ENCODE results near the gene SDCBP2.

The SDCBP2 gene

GRCh38 chr20:1308702-1309095 lies 20.2 kb downstream of the SDCBP2 start:
- TF ChIP-seq CTCF (IDR thresholded peaks at IDR 0.05; ENCODE audit: low read depth, low read length, missing control alignments), result no peak

GRCh38 chr20:1308067-1308701 lies 20.8 kb downstream of the SDCBP2 start:
- no peak for TF ChIP-seq CTCF (IDR thresholded peaks at IDR 0.05; ENCODE audit: low read depth, low read length, missing control alignments)
- H3K4me3 ChIP-seq (replicated peaks; ENCODE audit: low read depth, low read length), result no peak overlapping the region
- no peak for DNase-seq (ENCODE audit: extremely low read depth, low read depth)

More at GRCh38 chr20:1308702-1309095, 20.2 kb downstream of the SDCBP2 start:
- H3K4me3 ChIP-seq (replicated peaks; ENCODE audit: low read depth, low read length), result no peak overlapping the region
- DNase-seq (ENCODE audit: extremely low read depth, low read depth), result no peak

DNA sequence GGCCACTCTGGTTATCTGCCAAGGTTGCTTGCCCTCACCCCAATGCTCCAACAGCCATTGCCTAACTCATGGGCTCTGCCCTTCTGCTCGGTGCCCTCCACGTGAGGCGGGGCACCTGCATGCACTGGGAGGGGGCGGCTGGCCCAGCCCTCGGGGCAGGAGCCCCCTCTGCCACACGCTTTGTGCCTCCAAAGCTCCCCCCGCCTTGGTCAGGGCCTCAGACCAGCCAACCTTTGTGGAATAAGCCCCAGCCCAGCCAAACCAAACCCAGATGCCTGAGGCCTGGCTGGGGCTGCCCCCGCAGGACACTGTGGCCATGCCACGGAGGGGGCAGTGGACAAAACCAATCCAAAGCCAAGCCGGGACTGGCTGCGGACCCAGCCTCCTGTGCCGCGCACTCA lies 21.4 kb downstream of the SDCBP2 start:
- TF ChIP-seq CTCF (IDR thresholded peaks at IDR 0.05; ENCODE audit: low read depth, low read length, missing control alignments), result no peak
- H3K4me3 ChIP-seq (replicated peaks; ENCODE audit: low read depth, low read length), result no peak overlapping the region
- no peak for DNase-seq (ENCODE audit: extremely low read depth, low read depth)

DNA sequence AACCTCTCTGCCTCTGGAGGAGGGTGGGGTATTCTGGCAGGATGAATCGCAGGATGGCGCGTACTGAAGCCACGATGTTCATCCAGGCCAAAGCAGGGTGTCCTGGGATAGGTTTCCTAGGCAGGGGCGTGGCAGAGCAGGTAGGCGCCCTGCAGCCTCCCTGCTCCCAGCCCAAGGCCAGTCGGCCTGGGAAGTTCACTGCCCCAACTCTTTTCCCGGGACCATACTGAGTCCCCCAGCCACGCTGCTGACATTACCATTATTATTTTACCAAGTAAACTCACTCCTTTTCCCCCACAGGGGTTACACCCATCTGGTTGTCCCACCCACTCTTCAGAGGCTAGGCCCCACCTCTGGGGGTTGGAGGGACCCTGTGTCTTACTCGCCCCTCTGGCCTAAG lies 21.8 kb downstream of the SDCBP2 start:
- H3K4me3 ChIP-seq (replicated peaks; ENCODE audit: low read depth, low read length), result no peak overlapping the region
- no peak for DNase-seq (ENCODE audit: extremely low read depth, low read depth)
- no peak for TF ChIP-seq CTCF (IDR thresholded peaks at IDR 0.05; ENCODE audit: low read depth, low read length, missing control alignments)

DNA sequence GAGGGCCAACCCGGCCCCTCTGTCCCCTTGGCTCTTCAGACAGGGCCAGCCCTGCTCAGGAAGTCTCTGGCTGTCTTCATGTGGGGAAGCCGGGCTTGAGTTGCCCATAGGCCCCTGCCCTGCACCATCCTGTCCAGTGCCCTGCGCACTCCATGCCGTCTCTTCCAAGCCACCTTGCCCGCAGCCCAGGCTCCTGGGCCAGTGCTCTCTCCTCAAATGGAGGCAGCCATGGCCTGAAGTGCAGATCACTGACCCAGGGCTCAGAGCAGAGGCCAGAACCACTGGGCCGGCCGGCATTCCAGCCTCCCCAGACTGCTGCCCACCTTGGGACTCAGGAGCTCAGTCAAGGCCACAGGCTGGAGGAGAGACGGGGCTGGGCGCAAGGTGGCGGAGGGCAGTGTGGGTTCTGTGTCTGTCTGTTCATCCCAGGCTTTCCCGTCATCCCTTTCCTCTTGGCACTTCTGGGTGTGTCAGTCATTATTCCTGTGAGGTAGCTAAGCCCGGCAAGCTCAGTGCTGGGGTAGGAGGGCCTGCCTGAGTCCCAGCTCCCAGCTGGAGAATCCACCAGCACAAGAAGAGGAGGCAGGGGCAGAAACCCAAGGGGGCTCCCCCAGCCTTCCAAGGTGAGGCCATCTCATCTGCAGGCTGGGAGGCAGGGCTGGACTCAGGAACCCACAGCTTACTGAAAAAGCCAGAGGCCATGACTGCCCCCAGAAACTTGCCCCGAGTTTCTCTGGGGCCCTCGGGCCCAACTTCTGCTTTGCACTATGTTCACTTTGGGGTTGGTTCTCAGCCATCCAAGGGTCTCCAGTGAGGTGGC lies 22.4 kb downstream of the SDCBP2 start:
- TF ChIP-seq CTCF (IDR thresholded peaks at IDR 0.05; ENCODE audit: low read depth, low read length, missing control alignments), result no peak
- no peak for DNase-seq (ENCODE audit: extremely low read depth, low read depth)
- no peak overlapping the region for H3K4me3 ChIP-seq (replicated peaks; ENCODE audit: low read depth, low read length)

DNA sequence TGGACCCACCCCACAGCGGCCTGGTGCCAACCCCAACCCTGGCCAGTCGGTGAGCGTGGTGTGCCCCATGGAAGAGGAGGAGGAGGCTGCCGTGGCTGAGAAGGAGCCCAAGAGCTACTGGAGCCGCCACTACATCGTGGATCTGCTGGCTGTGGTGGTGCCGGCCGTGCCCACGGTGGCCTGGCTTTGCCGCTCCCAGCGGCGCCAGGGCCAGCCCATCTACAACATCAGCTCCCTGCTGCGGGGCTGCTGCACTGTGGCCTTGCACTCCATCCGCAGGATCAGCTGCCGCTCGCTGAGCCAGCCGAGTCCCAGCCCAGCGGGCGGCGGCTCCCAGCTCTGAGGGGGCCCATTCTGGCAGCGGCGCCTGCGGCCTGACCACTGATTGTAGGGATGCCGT lies 23.2 kb downstream of the SDCBP2 start:
- DNase-seq (ENCODE audit: extremely low read depth, low read depth), result no peak
- no peak for TF ChIP-seq CTCF (IDR thresholded peaks at IDR 0.05; ENCODE audit: low read depth, low read length, missing control alignments)
- no peak overlapping the region for H3K4me3 ChIP-seq (replicated peaks; ENCODE audit: low read depth, low read length)

Data from HFF-Myc (cell line).